A673 (cell line): ENCODE measurements around the gene MRPS5. TPM values are rescaled to one million over a fixed set of nuclear protein-coding genes. Genes with fewer than 3 reads are reported as not detected.

ENCODE experiments used
- BruUV-seq: library from RNA; stranded (reverse); fragments of 400-500 nt; replicated peaks from 2 replicates; lab custom pipeline; 2021; lab: Mats Ljungman, UMichigan
- CTCF ChIA-PET: fragments of 300-600 bp; sonication (Branson Sonifier 250); formaldehyde crosslinking; loops from one replicate; lab custom pipeline; 2022; ENCODE audit warnings: antibody characterized with exemption; lab: Charles Lee
- POLR2A ChIA-PET: fragments of 300-600 bp; sonication (Branson Sonifier 250); formaldehyde crosslinking; loops from one replicate; lab custom pipeline; 2022; ENCODE audit warnings: antibody characterized with exemption; ENCODE audit not compliant: low non-redundant PET; lab: Charles Lee
- DNase-seq: peaks from one replicate; pipeline ENCODE4 v3.0.0-alpha.2; 2015; ENCODE audit warnings: low spot score
- H3K27ac ChIP-seq: fragments of 200-600 bp; sonication (generic); 2 replicates; pipeline ENCODE4 v1.5.1; 2016; ENCODE audit warnings: mixed run types, low read depth, mild to moderate bottlenecking, mixed read lengths, antibody characterized with exemption, low read length; ENCODE audit not compliant: poor library complexity, severe bottlenecking
- H3K27me3 ChIP-seq: fragments of 200-600 bp; sonication (generic); replicated peaks from 2 replicates; pipeline ENCODE4 v1.6.1; 2017; ENCODE audit warnings: mixed run types, low read depth, mild to moderate bottlenecking, mixed read lengths, antibody characterized with exemption, low read length; ENCODE audit not compliant: insufficient read depth, poor library complexity
- H3K36me3 ChIP-seq: fragments of 200-600 bp; sonication (generic); 2 replicates; pipeline ENCODE4 v1.6.1; 2016; ENCODE audit warnings: mixed run types, mild to moderate bottlenecking, mixed read lengths, antibody characterized with exemption, low read length; ENCODE audit not compliant: insufficient read depth, poor library complexity, severe bottlenecking
- H3K4me1 ChIP-seq: fragments of 200-600 bp; sonication (generic); 2 replicates; pipeline ENCODE4 v1.6.1; 2017; ENCODE audit warnings: mixed run types, mild to moderate bottlenecking, mixed read lengths, antibody characterized with exemption, low read length; ENCODE audit not compliant: insufficient read depth, poor library complexity, severe bottlenecking
- H3K4me3 ChIP-seq: fragments of 200-600 bp; sonication (generic); 2 replicates; pipeline ENCODE4 v1.5.1; 2016; ENCODE audit warnings: low read depth, mixed run types, mild to moderate bottlenecking, mixed read lengths, low read length; ENCODE audit not compliant: poor library complexity, severe bottlenecking
- H3K9me3 ChIP-seq: fragments of 200-600 bp; sonication (generic); 2 replicates; pipeline ENCODE4 v1.6.1; 2016; ENCODE audit warnings: mixed run types, low read depth, mild to moderate bottlenecking, mixed read lengths, antibody characterized with exemption, low read length; ENCODE audit not compliant: poor library complexity, severe bottlenecking
- CTCF ChIP-seq: fragments of 300-800, 200-600 bp; sonication (generic); conservative IDR thresholded peaks from 2 replicates; pipeline ENCODE4 v1.5.1; 2017; ENCODE audit warnings: low read depth, mild to moderate bottlenecking, antibody characterized with exemption, low read length, moderate library complexity, mixed read lengths
- EZH2 ChIP-seq: fragments of 200-600 bp; sonication (generic); IDR thresholded peaks from 2 replicates; pipeline ENCODE4 v1.6.1; 2017; ENCODE audit warnings: borderline replicate concordance, low read depth, mild to moderate bottlenecking, mixed read lengths, antibody characterized with exemption, low read length; ENCODE audit not compliant: poor library complexity, severe bottlenecking
- intact Hi-C: fragments of 100-400 bp; cut with micrococcal nuclease; formaldehyde crosslinking; loops from one replicate; pipeline ENCODE4 v1.10.0; 2022; ENCODE audit not compliant: unreplicated experiment
- total RNA-seq: library from RNA; stranded (reverse); gene quantifications from 2 replicates; pipeline ENCODE4 v1.2.3, GENCODE V29; 2021

MRPS5 gene
- total RNA-seq, 1 experiment from 2014 or later, result 103 TPM

DNA sequence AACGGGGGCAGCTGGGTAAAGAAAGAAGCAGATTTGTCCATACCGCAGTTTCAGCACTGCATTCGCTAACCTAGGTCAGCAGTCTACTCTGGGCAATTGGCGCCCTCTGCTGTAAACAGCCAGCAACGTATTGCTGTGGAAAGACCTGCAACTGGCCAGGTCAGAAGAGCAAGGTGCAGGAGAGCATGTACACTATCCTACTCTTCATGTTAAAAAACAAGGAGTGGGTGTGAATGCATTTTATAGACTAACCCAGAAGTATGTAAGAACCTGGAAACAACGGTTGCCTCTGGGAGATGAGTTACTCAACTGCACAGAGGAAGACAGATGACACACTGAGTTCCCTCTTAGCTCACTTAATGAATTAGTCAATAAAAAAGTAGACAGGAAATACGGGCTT, 6.2 kb downstream of the MRPS5 start:
- no TSS peak for BruUV-seq
- no peaks in the 10 kb centered on the region for H3K9me3 ChIP-seq
- CTCF ChIA-PET, result interaction anchor here (0.5 to 1.3 kb wide), 4 partner anchors 44 to 242 kb away, joined by 3 to 7 read pairs (median 3); no protein-coding TSS in a partner anchor
- H3K4me3 ChIP-seq, result no peak overlapping the region
- TF ChIP-seq CTCF (peak; percentile 88), EZH2 (no peak)
- DNase-seq, result peak; percentile 62
- intact Hi-C loops, result loop anchor here (1.0 to 10.0 kb wide), 4 partner anchors 52 to 243 kb away; partner anchors contain the start of genes MAL, TEKT4 and ZNF2
- H3K27ac ChIP-seq, result no peak overlapping the region
- POLR2A ChIA-PET, result no interaction called here
- no peaks in the 10 kb centered on the region for H3K27me3 ChIP-seq
- no peaks in the 10 kb centered on the region for H3K4me1 ChIP-seq
- peaks cover 63% of the 10 kb centered on the region for H3K36me3 ChIP-seq

DNA sequence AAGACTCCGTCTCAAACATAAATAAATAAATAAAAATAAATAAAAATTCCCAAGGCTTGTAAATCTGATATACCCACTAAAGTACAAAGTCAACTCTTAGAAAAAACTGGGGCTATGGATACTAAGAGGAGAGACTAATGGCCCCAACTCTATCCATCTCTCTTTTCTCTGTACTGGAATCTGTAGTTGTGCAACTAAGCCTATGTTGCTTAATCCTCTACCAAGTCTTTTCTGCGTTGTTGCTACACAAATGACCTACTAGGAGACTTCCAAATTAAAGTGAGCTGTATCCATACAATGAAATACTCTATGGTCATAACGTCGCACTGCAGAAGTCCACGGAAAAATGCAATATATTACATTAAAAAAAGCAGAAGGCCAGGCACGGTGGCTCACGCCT, 8.1 kb downstream of the MRPS5 start:
- ChIA-PET CTCF (no interaction called here), POLR2A (no interaction called here)
- Histone ChIP-seq H3K9me3 (no peaks in the 10 kb centered on the region), H3K27ac (no peak overlapping the region), H3K4me3 (no peak overlapping the region), H3K4me1 (no peaks in the 10 kb centered on the region), H3K36me3 (peaks cover 82% of the 10 kb centered on the region), H3K27me3 (no peaks in the 10 kb centered on the region)
- intact Hi-C loops, result loop anchor here (10.0 kb wide), 1 partner anchor 89 kb away; the partner anchor contains the start of gene MAL
- TF ChIP-seq CTCF, result no peak
- TF ChIP-seq EZH2, result no peak
- no TSS peak for BruUV-seq
- DNase-seq, result no peak

- H3K4me3 ChIP-seq, result no peak overlapping the region
- H3K27me3 ChIP-seq, result no peaks in the 10 kb centered on the region
- no peaks in the 10 kb centered on the region for H3K4me1 ChIP-seq
- TF ChIP-seq EZH2 (no peak), CTCF (no peak)
- DNase-seq, result no peak
- H3K27ac ChIP-seq, result no peak overlapping the region
- CTCF ChIA-PET, result no interaction called here
- intact Hi-C loops, result loop anchor here (10.0 kb wide), 1 partner anchor 86 kb away; the partner anchor contains the start of gene MAL
- POLR2A ChIA-PET, result no interaction called here
- BruUV-seq, result no TSS peak
- no peaks in the 10 kb centered on the region for H3K9me3 ChIP-seq
- peaks cover 96% of the 10 kb centered on the region for H3K36me3 ChIP-seq
Measured at GRCh38 chr2:95110395-95110794, 11.2 kb downstream of the MRPS5 start.
